GM18519 (cell line): ENCODE results near the gene UROD.
"Not testable (repeated sequence)": the region's sequence is repeated elsewhere in the genome, so short reads cannot be mapped to it uniquely, and the experiment has no call there.

Experiments
- ATAC-seq: cut with Tn5 transposase; IDR thresholded peaks from one replicate; pipeline ENCODE4 v1.9.1; 2021; ENCODE audit warnings: mild to moderate bottlenecking, moderate library complexity; ENCODE audit not compliant: unreplicated experiment, low FRiP score

UROD gene

DNA sequence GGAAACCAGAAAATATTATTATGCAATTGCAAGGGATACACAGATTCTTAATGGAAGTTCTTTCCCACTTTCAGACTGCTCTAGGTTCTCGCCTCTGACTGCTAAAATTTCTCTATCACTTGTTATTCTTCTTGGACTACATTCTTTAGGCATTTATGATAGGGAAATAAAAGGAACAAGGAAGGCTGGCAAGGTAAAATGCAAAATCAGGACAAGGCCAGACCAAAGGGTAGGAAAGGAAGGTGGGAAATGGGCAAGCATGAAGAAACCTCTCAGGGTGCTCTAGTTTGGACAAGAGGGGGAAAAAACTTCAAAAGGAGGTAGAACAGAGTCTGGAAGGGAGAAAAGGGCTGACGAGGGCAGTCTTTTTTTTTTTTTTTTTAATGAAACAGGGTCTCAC, 26.2 kb downstream of the UROD start:
- no peak for ATAC-seq

- ATAC-seq: no peak
Measured at GRCh38 chr1:45038661-45039364, 26.8 kb downstream of the UROD start.

GRCh38 chr1:45040297-45040696, 28.2 kb downstream of the UROD start:
- ATAC-seq: no peak

DNA sequence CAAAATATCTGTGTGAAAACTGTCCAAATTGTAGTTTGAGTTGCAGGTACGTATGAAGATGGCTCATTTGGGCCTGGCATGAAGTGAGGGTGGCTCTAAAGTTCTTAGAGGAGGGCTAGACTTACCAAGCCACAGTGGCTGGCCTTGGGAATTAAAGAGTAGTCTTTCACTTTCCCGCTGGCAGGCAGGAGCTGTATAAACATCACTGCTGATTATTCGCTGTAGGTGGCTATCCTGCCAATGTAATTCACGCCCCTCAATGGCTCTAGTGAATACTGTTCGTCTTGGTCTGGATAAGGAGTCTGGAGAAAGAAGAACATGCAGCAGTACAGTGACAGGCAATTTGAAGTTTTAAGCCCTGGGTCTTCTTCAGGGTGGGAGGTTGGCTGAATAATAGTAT, 31.0 kb downstream of the UROD start:
- ATAC-seq: no peak

DNA sequence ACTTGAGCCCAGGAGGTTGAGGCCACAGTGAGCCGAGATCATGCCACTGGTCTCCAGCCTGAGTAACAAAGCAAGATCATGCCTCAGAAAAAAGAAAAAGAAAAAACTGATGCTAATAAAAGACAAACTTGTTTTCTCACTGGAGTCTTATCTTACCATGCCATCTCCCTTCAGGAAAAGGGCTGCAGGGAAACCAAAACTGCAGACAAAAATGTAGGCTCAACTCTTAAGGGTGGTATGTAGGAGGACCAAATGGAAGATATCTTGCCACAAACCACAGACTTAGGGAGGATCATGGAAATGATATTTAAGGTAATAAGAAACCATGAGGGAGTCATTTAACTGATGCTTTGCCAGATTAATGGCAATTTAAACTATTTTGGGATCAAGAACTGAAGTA, 32.9 kb downstream of the UROD start:
- no peak for ATAC-seq

GRCh38 chr1:45047032-45047431, 35.0 kb downstream of the UROD start:
- no peak for ATAC-seq

DNA sequence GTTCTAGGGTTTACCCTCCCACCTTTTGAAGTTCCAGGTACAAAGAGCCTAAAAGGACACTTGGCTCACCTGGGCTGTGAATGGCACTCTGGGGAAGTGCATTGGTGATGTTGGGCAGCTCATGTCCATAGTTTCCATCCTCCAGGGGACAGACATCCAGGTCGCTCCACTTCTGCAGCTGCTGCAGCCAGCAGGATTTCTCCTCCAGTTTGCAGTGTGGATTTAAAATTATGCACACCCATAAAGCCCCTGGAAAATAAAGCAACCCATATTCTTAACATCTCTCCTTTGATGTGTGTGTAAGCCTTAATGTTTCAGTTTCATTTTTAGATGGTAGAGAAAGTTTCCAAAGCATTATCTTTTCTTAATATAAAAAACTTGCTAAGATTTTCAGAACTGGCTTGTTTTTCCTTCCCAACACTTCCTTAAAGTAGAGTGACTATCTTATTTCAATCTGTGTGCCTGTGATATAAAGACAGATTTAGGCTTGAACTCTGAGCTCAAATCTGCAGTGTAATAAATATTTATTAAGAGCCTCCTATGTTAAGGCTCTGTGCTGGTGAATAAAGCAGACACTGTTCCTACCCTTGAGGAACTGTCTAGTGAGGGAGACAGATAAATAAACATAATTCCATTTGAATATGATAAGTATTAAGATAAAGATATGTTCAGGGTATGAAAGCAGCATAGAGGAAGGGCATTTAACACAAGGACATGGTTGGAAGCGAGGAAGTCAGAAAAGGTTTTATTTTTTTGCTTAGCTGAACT, 39.1 kb downstream of the UROD start:
- ATAC-seq: no peak

- ATAC-seq: no peak
Measured at GRCh38 chr1:45057542-45057941, 45.5 kb downstream of the UROD start.

- ATAC-seq: no peak
Measured at GRCh38 chr1:45059829-45060228, 47.8 kb downstream of the UROD start.

GRCh38 chr1:45062463-45062862, 50.4 kb downstream of the UROD start:
- not testable (repeated sequence) for ATAC-seq

DNA sequence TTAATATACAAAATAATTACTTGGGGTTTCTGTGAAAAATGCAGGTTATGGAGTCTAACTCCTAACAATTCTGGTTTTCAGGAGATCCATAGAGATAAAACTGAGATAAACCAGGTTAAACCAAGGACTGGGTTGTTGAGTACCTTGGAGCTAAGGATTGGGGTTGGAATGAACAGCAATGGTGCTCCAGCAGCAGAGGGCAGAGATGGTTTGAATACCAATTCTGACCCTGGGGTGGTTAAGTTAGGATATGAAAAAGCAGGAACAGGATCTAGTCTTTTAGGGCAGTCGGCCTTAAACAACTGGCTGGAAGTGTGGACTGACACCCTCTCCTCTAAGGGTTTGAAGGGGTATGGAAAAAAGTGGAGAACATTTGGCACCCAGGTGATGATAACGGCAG, 53.0 kb downstream of the UROD start:
- ATAC-seq: no peak
